ENCODE data around the gene EPG5. TPM values are rescaled to one million over a fixed set of nuclear protein-coding genes. Genes with fewer than 3 reads are reported as not detected.

EPG5 gene
- total RNA-seq, 4 donors from 2014 or later, result 18.7 to 30.3 (median 24.0) TPM

DNA sequence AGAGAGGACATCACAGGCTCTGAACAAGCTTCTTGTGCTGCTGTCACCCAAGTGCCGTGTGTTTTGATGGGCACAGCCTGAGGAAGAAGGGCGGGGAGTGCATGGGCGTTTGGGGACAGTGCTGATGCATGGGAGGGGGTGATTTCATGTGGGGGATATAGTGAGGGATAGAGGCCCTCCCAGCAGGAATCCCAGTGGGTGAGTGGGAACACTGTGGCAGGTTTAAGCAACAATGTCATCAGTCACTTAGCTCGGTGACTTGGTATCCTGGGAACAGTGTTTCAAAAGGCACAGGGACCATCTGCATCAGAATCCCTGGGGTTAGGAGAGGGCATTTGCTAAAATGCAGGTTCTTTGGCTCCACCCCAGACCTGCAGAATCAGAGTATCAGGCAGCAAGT lies 141.0 kb downstream of the EPG5 start:
- H3K9me3 ChIP-seq, result no peaks in the 10 kb centered on the region
- TF ChIP-seq, protein P1, sequence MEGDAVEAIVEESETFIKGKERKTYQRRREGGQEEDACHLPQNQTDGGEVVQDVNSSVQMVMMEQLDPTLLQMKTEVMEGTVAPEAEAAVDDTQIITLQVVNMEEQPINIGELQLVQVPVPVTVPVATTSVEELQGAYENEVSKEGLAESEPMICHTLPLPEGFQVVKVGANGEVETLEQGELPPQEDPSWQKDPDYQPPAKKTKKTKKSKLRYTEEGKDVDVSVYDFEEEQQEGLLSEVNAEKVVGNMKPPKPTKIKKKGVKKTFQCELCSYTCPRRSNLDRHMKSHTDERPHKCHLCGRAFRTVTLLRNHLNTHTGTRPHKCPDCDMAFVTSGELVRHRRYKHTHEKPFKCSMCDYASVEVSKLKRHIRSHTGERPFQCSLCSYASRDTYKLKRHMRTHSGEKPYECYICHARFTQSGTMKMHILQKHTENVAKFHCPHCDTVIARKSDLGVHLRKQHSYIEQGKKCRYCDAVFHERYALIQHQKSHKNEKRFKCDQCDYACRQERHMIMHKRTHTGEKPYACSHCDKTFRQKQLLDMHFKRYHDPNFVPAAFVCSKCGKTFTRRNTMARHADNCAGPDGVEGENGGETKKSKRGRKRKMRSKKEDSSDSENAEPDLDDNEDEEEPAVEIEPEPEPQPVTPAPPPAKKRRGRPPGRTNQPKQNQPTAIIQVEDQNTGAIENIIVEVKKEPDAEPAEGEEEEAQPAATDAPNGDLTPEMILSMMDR (IDR thresholded peaks at IDR 0.05 in 4 of 5, conservative IDR thresholded peaks at IDR 0.05 in 1 of 5), result no peak
- no peak for TF ChIP-seq POLR2A (IDR thresholded peaks at IDR 0.05)
- DNase-seq (no peak), ATAC-seq (no peak)
- no peak overlapping the region for H3K27ac ChIP-seq
- H3K4me3 ChIP-seq, result no peak overlapping the region
- H3K4me1 ChIP-seq, result no peaks in the 10 kb centered on the region
- H3K27me3 ChIP-seq, result peaks cover 0 to 4% (median 0%) of the 10 kb centered on the region in 3 donors
- intact Hi-C loops (cut with DNase I; ENCODE audit: low total_unique reads) (no loop called here), in situ Hi-C loops (cut with MboI; ENCODE audit: low sequenced_read_pairs in 4 of 4) (no loop called here)
- H3K36me3 ChIP-seq, result no peaks in the 10 kb centered on the region

DNA sequence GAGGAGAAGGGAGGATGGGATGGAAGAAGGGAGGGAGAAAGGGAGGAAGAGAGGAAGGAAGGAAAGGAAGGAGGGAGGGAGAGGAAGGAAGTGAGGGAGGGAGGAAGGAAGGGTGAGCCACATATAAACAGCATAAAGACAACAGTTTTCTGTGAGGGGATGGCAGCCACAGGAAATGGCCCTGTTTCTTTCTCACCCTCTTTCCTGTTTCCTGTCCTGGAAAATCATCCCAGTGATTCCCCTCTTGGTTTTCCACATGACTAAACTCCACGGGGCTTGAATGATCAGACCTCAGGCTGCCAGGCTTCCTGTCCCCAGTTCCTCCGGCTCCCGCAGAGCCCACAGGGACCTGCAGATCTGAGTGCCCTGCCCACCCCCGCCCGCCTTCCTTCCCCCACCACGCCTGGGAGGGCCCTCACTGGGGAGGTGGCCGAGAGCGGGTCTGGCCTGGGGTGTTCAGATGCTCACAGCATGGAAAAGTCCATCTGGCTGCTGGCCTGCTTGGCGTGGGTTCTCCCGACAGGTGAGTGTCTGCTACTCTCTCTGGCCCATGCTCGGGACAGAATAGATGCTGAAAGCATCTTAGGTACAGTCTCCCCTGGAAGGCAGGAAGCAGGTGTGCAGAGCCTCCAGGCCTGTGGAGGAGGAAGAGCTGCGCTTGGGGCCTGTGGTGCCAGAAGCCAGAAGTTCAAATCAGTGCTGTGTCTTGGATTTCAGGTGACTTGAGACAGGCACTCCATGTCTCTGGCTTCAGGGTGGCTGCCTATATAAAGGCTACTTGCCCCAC lies 141.7 kb downstream of the EPG5 start, which contains the start of gene SIGLEC15:
Gene SIGLEC15 (plus strand): TSS at position 418 of the 787 bp plus-strand sequence. CDS start 54 bp downstream, at position 472.
- in situ Hi-C loops (cut with MboI; ENCODE audit: low sequenced_read_pairs in 4 of 4), result no loop called here

DNA sequence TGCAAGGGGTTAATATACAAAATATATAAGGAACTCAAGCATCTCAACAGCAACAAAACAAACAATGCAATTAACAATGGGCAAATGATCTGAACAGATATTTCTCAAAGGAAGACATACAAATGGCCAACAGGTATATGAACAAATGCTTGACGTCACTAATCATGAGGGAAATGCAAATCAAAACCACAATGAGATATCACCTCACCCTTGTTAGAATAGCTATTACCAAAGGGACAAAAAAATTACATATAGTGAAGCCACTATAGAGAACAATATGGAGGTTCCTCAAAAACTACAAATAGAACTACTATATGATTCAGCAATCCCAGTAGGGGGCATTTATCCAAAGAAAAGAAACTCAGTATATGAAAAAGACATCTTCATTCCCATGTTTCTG lies 145.4 kb downstream of the EPG5 start:
- TF ChIP-seq, protein P1 (IDR thresholded peaks at IDR 0.05 in 4 of 5, conservative IDR thresholded peaks at IDR 0.05 in 1 of 5), result no peak
- no peak for TF ChIP-seq POLR2A (IDR thresholded peaks at IDR 0.05)
- in situ Hi-C loops (cut with MboI; ENCODE audit: low sequenced_read_pairs in 4 of 4) (no loop called here), intact Hi-C loops (cut with DNase I; ENCODE audit: low total_unique reads) (no loop called here)
- Histone ChIP-seq H3K4me1 (no peaks in the 10 kb centered on the region), H3K9me3 (no peaks in the 10 kb centered on the region), H3K27me3 (no peaks in the 10 kb centered on the region), H3K4me3 (no peak overlapping the region), H3K27ac (no peak overlapping the region), H3K36me3 (no peaks in the 10 kb centered on the region)
- DNase-seq (no peak), ATAC-seq (no peak)

More for the DNA sequence above, 141.7 kb downstream of the EPG5 start, which contains the start of gene SIGLEC15:
- Histone ChIP-seq H3K9me3 (no peaks in the 10 kb centered on the region), H3K27ac (no peak within 1 kb of the TSS), H3K27me3 (no peaks in the 10 kb centered on the region), H3K36me3 (no peaks in the 10 kb centered on the region), H3K4me3 (no peak within 1 kb of the TSS), H3K4me1 (no peaks in the 10 kb centered on the region)
- TF ChIP-seq, protein P1 (IDR thresholded peaks at IDR 0.05 in 4 of 5, conservative IDR thresholded peaks at IDR 0.05 in 1 of 5), result no peak
- TF ChIP-seq POLR2A (IDR thresholded peaks at IDR 0.05), result no peak
- DNase-seq, result no peak
- intact Hi-C loops (cut with DNase I; ENCODE audit: low total_unique reads), result no loop called here
- no peak for ATAC-seq

DNA sequence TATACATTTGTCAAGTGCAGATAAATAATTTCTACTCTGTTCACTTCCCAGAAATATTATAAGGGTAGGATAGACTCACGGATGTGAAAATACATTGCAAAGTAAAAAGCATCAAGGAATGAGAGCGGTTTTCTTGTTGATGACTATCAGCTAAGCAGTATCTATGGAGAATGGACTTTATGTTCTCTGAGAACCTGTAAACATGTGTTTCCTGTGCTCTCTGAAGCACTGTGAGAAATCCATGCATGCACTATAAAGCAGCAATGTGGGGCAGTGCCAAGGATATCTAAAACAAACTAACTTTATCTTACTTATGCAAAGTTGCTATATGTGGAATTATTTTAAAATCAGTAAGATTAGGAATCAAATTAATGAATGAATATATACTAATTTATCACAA lies 146.1 kb downstream of the EPG5 start:
- DNase-seq (no peak), ATAC-seq (no peak)
- in situ Hi-C loops (cut with MboI; ENCODE audit: low sequenced_read_pairs in 4 of 4) (no loop called here), intact Hi-C loops (cut with DNase I; ENCODE audit: low total_unique reads) (no loop called here)
- Histone ChIP-seq H3K36me3 (no peaks in the 10 kb centered on the region), H3K9me3 (no peaks in the 10 kb centered on the region), H3K4me1 (no peaks in the 10 kb centered on the region), H3K27ac (no peak overlapping the region), H3K4me3 (no peak overlapping the region), H3K27me3 (no peaks in the 10 kb centered on the region)
- TF ChIP-seq POLR2A (IDR thresholded peaks at IDR 0.05), result no peak
- TF ChIP-seq, protein P1 (IDR thresholded peaks at IDR 0.05 in 4 of 5, conservative IDR thresholded peaks at IDR 0.05 in 1 of 5), result no peak
